GM18909 (cell line): ENCODE measurements around the gene EFHB.
"Not testable (repeated sequence)": the region's sequence is repeated elsewhere in the genome, so short reads cannot be mapped to it uniquely, and the experiment has no call there.

ENCODE experiments used
- ATAC-seq: cut with Tn5 transposase; IDR thresholded peaks from one replicate; pipeline ENCODE4 v1.9.1; 2021; ENCODE audit warnings: mild to moderate bottlenecking; ENCODE audit not compliant: unreplicated experiment, poor library complexity

The EFHB gene

DNA sequence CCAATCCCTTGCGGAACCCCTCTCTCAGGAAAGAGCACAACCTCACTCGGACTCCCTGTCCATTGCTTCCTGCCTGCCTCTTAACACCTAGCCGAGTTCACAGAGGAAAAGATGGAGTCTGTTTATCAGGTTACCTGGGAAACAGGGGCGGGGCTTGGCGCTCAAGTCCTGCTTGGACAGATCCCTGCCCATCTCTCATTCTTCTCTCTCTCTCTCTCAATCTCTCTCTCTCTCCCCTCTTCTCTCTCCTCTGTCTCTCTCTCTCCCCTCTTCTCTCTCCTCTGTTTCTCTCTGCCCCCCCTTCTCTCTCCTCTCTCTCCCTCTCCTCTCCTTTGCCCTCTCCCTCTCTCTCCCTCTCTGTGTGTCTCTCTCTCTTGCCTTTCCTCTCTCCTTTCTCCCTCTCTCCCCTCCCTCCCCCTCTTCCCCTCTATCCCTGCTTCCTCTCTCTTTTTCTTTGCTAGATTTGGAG is at the start of gene EFHB:
Gene EFHB, minus strand, starts transcription at position 120 of the 469 bp plus-strand sequence. CDS start 199 bp downstream, outside the sequence.
- ATAC-seq, result no peak

GRCh38 chr3:19972054-19972453 is 38.0 kb upstream of the EFHB start:
- ATAC-seq, result no peak

GRCh38 chr3:19970327-19970726 is 36.3 kb upstream of the EFHB start:
- ATAC-seq, result no peak

GRCh38 chr3:19967812-19968211 is 33.8 kb upstream of the EFHB start:
- ATAC-seq, result no peak

- no peak for ATAC-seq
Observed at GRCh38 chr3:19967208-19967607, 33.2 kb upstream of the EFHB start.

DNA sequence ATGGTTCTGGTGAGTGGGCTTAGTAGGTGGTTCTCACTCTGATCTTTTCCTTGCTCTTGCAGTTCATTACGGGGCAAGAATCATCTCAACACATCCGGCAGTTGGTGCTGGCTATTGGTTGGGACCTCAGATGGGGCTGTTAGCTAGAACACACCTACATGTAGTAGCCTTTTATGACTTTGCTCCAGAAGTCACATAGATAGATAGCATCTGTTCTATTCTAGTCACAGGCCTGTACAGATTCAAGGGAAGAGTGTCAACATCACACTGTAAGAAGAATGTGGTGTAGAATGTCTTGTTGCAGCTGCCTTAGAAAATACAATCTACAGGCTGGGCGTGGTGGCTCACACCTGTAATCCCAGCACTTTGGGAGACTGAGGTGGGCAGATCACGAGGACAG is 27.9 kb upstream of the EFHB start:
- ATAC-seq, result no peak

GRCh38 chr3:19960696-19961095 is 26.7 kb upstream of the EFHB start:
- no peak for ATAC-seq

GRCh38 chr3:19959505-19959904 is 25.5 kb upstream of the EFHB start:
- no peak for ATAC-seq

- ATAC-seq, result not testable (repeated sequence)
Observed at GRCh38 chr3:19957354-19957753, 23.3 kb upstream of the EFHB start.

- no peak for ATAC-seq
Observed at GRCh38 chr3:19954676-19955075, 20.7 kb upstream of the EFHB start.

DNA sequence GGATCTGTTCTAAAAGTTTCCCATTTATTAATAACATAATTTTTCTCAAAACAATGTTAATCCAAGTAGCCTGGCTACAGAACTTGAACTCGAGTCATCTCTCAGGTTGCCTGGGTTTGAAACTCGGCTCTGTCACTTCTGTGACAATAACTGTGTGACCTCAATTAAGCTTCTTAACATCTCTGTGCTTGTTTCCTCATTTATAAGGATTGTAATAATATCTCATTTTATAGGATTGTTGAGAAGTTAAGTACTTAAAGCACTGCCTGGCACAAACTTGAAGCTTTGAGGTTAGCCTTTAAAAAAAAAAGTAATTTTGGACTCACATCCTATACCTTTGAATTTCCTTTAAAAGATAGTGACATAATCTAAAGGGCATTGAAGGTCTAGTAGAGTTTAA is 16.3 kb upstream of the EFHB start:
- ATAC-seq, result no peak

GRCh38 chr3:19948226-19948591 is 14.2 kb upstream of the EFHB start:
- no peak for ATAC-seq

- peak; percentile 17 for ATAC-seq
Observed at GRCh38 chr3:19947549-19948225, 13.7 kb upstream of the EFHB start.

- ATAC-seq, result peak; percentile 96
Observed at GRCh38 chr3:19946832-19947548, 13.0 kb upstream of the EFHB start, which contains the start of gene RAB5A. Gene RAB5A, plus strand, starts transcription at chr3:19947097. Its CDS starts 3,802 bp downstream, at chr3:19950899.

GRCh38 chr3:19945969-19946831 is 12.2 kb upstream of the EFHB start:
- peak; percentile 14 for ATAC-seq

DNA sequence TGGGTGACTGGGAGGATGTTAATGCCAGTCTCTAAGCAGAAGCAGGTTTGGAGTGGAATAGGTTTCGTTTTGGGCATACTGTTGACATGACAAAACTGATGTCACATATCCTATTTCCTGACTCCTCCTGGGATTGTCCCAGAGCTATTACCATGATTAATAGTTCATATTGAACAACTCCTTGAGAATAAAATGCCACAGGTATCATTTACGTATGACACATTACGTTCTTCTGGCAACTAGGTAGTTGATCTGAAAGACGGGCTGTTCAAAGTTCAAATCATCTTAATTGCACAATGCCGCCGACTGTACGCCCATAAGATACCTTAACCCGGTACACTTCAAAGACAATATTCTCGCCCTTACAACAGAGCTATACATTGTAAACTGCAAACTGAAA is 11.5 kb upstream of the EFHB start:
- ATAC-seq, result no peak

GRCh38 chr3:19940643-19941042 is 6.6 kb upstream of the EFHB start:
- no peak for ATAC-seq

DNA sequence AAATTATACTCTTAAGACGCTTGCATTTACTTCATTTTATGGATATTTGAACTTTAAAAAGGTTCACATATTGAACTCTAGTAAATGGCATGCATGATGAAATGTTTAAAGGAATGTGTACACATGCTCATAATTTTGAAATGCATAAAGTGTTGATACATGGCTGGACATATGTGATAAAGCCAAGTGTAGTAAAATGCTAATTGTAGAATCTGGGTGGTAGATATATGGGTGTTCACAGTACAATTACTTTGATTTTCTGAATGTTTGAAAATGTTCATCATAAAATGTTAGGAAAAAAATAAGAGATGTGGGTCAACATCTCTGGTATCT is 4.2 kb upstream of the EFHB start:
- ATAC-seq, result no peak

GRCh38 chr3:19937459-19938294 is 3.7 kb upstream of the EFHB start:
- no peak for ATAC-seq

- ATAC-seq, result no peak
Observed at GRCh38 chr3:19932422-19932821, 1.6 kb downstream of the EFHB start.
